Measurements from ENCODE around the gene TMEM45B.
"Not testable (repeated sequence)": the region's sequence is repeated elsewhere in the genome, so short reads cannot be mapped to it uniquely, and the experiment has no call there.

TMEM45B gene

DNA sequence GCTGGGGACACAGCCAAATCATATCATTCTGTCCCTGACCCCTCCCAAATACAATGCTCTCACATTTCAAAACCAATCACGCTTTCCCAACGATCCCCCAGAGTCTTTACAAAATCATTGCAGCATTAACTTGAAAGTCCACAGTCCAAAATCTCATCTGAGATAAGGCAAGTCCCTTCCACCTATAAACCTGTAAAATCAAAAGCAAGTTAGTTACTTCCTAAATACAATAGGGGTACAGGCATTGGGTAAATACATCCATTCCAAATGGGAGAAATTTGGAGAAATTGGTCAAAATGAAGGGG lies 29.6 kb upstream of the TMEM45B start:
- not testable (repeated sequence) for H3K9me3 ChIP-seq (ENCODE audit: control insufficient read depth, low read length); H3K36me3 ChIP-seq (ENCODE audit: control insufficient read depth, insufficient read depth, low read length); H3K27me3 ChIP-seq (ENCODE audit: control insufficient read depth, insufficient read depth, low read length, poor library complexity, severe bottlenecking); H3K4me3 ChIP-seq (ENCODE audit: insufficient read depth, low read depth, low read length); H3K27ac ChIP-seq (ENCODE audit: insufficient read depth, low read depth, low read length, poor library complexity, severe bottlenecking); H3K4me1 ChIP-seq (ENCODE audit: control insufficient read depth, insufficient read depth, low read length)
- 79 to 99% methylated on average over 2 of the region's 2 CpGs for WGBS, 2 experiments

GRCh38 chr11:129787532-129788155 lies 28.0 kb upstream of the TMEM45B start:
- Histone ChIP-seq H3K36me3 (ENCODE audit: control insufficient read depth, insufficient read depth, low read length) (no peaks in the 10 kb centered on the region), H3K4me1 (ENCODE audit: control insufficient read depth, insufficient read depth, low read length) (no peaks in the 10 kb centered on the region), H3K27ac (ENCODE audit: insufficient read depth, low read depth, low read length, poor library complexity, severe bottlenecking) (no peak overlapping the region), H3K9me3 (ENCODE audit: control insufficient read depth, low read length) (no peaks in the 10 kb centered on the region), H3K27me3 (ENCODE audit: control insufficient read depth, insufficient read depth, low read length, poor library complexity, severe bottlenecking) (no peaks in the 10 kb centered on the region), H3K4me3 (ENCODE audit: insufficient read depth, low read depth, low read length) (no peak overlapping the region)
- 94 to 96% methylated on average over 2 of the region's 2 CpGs for WGBS, 2 experiments

- H3K27me3 ChIP-seq (ENCODE audit: control insufficient read depth, insufficient read depth, low read length, poor library complexity, severe bottlenecking): no peaks in the 10 kb centered on the region
- H3K36me3 ChIP-seq (ENCODE audit: control insufficient read depth, insufficient read depth, low read length): no peaks in the 10 kb centered on the region
- H3K4me3 ChIP-seq (ENCODE audit: insufficient read depth, low read depth, low read length): no peak overlapping the region
- H3K9me3 ChIP-seq (ENCODE audit: control insufficient read depth, low read length): no peaks in the 10 kb centered on the region
- H3K4me1 ChIP-seq (ENCODE audit: control insufficient read depth, insufficient read depth, low read length): no peaks in the 10 kb centered on the region
- H3K27ac ChIP-seq (ENCODE audit: insufficient read depth, low read depth, low read length, poor library complexity, severe bottlenecking): no peak overlapping the region
- 85% methylated on average over 2 of the region's 2 CpGs; no CpG with 5 or more reads in 1 of the 2 experiments for WGBS, 2 experiments
Observed at GRCh38 chr11:129788278-129788677, 27.4 kb upstream of the TMEM45B start.

GRCh38 chr11:129790106-129790505 lies 25.5 kb upstream of the TMEM45B start:
- no peaks in the 10 kb centered on the region for H3K27me3 ChIP-seq (ENCODE audit: control insufficient read depth, insufficient read depth, low read length, poor library complexity, severe bottlenecking)
- no peak overlapping the region for H3K4me3 ChIP-seq (ENCODE audit: insufficient read depth, low read depth, low read length)
- H3K4me1 ChIP-seq (ENCODE audit: control insufficient read depth, insufficient read depth, low read length): no peaks in the 10 kb centered on the region
- no peak overlapping the region for H3K27ac ChIP-seq (ENCODE audit: insufficient read depth, low read depth, low read length, poor library complexity, severe bottlenecking)
- H3K9me3 ChIP-seq (ENCODE audit: control insufficient read depth, low read length): no peaks in the 10 kb centered on the region
- WGBS, 2 experiments: 90% methylated on average over 1 of the region's 2 CpGs; no CpG with 5 or more reads in 1 of the 2 experiments
- no peaks in the 10 kb centered on the region for H3K36me3 ChIP-seq (ENCODE audit: control insufficient read depth, insufficient read depth, low read length)

GRCh38 chr11:129791515-129791914 lies 24.1 kb upstream of the TMEM45B start:
- Histone ChIP-seq H3K27ac (ENCODE audit: insufficient read depth, low read depth, low read length, poor library complexity, severe bottlenecking) (no peak overlapping the region), H3K4me3 (ENCODE audit: insufficient read depth, low read depth, low read length) (no peak overlapping the region), H3K27me3 (ENCODE audit: control insufficient read depth, insufficient read depth, low read length, poor library complexity, severe bottlenecking) (no peaks in the 10 kb centered on the region), H3K9me3 (ENCODE audit: control insufficient read depth, low read length) (no peaks in the 10 kb centered on the region), H3K36me3 (ENCODE audit: control insufficient read depth, insufficient read depth, low read length) (no peaks in the 10 kb centered on the region), H3K4me1 (ENCODE audit: control insufficient read depth, insufficient read depth, low read length) (no peaks in the 10 kb centered on the region)
- 73 to 100% methylated on average over 2 of the region's 2 CpGs for WGBS, 2 experiments

GRCh38 chr11:129792663-129793062 lies 23.0 kb upstream of the TMEM45B start:
- H3K27me3 ChIP-seq (ENCODE audit: control insufficient read depth, insufficient read depth, low read length, poor library complexity, severe bottlenecking): no peaks in the 10 kb centered on the region
- H3K36me3 ChIP-seq (ENCODE audit: control insufficient read depth, insufficient read depth, low read length): no peaks in the 10 kb centered on the region
- H3K4me1 ChIP-seq (ENCODE audit: control insufficient read depth, insufficient read depth, low read length): no peaks in the 10 kb centered on the region
- H3K27ac ChIP-seq (ENCODE audit: insufficient read depth, low read depth, low read length, poor library complexity, severe bottlenecking): no peak overlapping the region
- no peaks in the 10 kb centered on the region for H3K9me3 ChIP-seq (ENCODE audit: control insufficient read depth, low read length)
- 86 to 87% methylated on average over 4 of the region's 4 CpGs for WGBS, 2 experiments
- H3K4me3 ChIP-seq (ENCODE audit: insufficient read depth, low read depth, low read length): no peak overlapping the region

DNA sequence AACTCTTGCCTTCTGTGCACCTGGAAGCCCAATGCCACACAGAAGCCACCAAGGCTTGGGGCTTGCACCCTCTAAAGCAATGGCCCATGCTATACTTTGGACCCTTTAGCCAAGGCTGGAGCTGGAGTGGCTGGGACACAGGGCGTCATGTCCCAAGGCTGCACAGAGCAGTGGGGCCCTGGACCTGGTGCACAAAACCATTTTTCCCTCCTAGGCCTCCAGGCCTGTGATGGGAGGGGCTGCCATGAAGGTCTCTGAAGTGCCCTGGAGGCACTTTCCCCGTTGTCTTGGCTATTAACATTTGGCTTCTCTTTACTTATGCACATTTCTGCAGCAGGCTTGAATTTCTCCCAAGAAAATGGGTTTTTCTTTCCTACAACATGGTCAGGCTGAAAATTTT lies 20.6 kb upstream of the TMEM45B start:
- Histone ChIP-seq H3K36me3 (ENCODE audit: control insufficient read depth, insufficient read depth, low read length) (no peaks in the 10 kb centered on the region), H3K27me3 (ENCODE audit: control insufficient read depth, insufficient read depth, low read length, poor library complexity, severe bottlenecking) (no peaks in the 10 kb centered on the region), H3K9me3 (ENCODE audit: control insufficient read depth, low read length) (no peaks in the 10 kb centered on the region), H3K4me3 (ENCODE audit: insufficient read depth, low read depth, low read length) (no peak overlapping the region), H3K27ac (ENCODE audit: insufficient read depth, low read depth, low read length, poor library complexity, severe bottlenecking) (no peak overlapping the region), H3K4me1 (ENCODE audit: control insufficient read depth, insufficient read depth, low read length) (no peaks in the 10 kb centered on the region)
- WGBS, 2 experiments: 79 to 85% methylated on average over 2 of the region's 2 CpGs

DNA sequence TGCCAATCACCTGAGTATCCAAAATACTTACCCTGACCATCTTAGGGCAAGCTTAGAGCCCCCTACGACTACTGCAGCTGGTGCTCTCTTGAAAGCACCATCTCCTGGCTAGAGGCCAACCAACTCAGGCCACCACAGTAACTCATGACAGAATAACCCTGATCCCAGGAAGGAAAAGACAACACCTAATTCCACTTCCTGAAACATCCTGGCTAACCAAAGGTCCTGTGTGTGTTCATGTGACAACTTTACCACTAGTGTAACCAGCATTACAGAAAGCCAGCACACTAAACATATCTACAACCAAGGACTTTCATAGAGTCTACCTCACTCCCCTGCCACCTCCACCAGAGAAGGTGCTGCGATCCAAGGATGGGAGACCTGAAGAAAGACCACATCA lies 17.4 kb upstream of the TMEM45B start:
- no peak overlapping the region for H3K4me3 ChIP-seq (ENCODE audit: insufficient read depth, low read depth, low read length)
- 91% methylated on average over 2 of the region's 2 CpGs for WGBS, 2 experiments
- H3K27ac ChIP-seq (ENCODE audit: insufficient read depth, low read depth, low read length, poor library complexity, severe bottlenecking): no peak overlapping the region
- H3K9me3 ChIP-seq (ENCODE audit: control insufficient read depth, low read length): no peaks in the 10 kb centered on the region
- no peaks in the 10 kb centered on the region for H3K27me3 ChIP-seq (ENCODE audit: control insufficient read depth, insufficient read depth, low read length, poor library complexity, severe bottlenecking)
- no peaks in the 10 kb centered on the region for H3K36me3 ChIP-seq (ENCODE audit: control insufficient read depth, insufficient read depth, low read length)
- H3K4me1 ChIP-seq (ENCODE audit: control insufficient read depth, insufficient read depth, low read length): no peaks in the 10 kb centered on the region

DNA sequence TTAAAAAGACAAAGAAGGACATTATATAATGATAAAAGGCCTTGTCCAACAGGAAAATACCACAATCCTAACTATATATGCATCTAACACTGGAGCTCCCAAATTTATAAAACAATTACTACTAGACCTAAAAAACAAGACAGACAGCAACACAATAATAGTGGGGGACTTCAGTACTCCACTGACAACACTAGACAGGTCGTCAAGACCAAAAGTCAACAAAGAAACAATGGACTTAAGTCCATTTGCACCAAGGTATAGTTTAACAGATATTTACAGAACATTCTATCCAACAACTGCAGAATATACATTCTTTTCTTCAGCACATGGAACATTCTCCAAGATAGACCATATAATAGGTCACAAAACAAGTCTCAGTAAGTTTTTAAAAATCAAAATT lies 15.5 kb upstream of the TMEM45B start:
- WGBS, 2 experiments: 83 to 84% methylated on average over 1 of the region's 1 CpG
- not testable (repeated sequence) for H3K4me3 ChIP-seq (ENCODE audit: insufficient read depth, low read depth, low read length); H3K4me1 ChIP-seq (ENCODE audit: control insufficient read depth, insufficient read depth, low read length)

DNA sequence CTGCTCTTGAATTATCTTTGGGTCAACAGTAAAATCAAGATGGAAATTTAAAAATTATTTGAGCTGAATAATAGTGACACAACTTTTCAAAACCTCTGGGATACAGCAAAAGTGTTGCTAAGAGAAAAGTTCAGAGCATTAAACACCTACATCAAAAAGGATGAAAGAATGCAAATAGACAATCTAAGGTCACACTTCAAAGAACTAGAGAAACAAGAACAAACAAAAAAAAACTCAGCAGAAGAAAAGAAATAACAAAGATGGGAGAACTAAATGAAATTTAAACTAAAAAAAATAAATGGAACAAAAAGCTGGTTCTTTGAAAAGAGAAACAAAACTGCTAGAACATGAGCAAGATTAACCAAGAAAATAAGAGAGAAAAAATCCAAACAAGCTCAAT lies 15.0 kb upstream of the TMEM45B start:
- Histone ChIP-seq H3K36me3 (ENCODE audit: control insufficient read depth, insufficient read depth, low read length) (no peaks in the 10 kb centered on the region), H3K4me1 (ENCODE audit: control insufficient read depth, insufficient read depth, low read length) (no peaks in the 10 kb centered on the region), H3K9me3 (ENCODE audit: control insufficient read depth, low read length) (no peaks in the 10 kb centered on the region), H3K27ac (ENCODE audit: insufficient read depth, low read depth, low read length, poor library complexity, severe bottlenecking) (no peak overlapping the region), H3K27me3 (ENCODE audit: control insufficient read depth, insufficient read depth, low read length, poor library complexity, severe bottlenecking) (no peaks in the 10 kb centered on the region), H3K4me3 (ENCODE audit: insufficient read depth, low read depth, low read length) (no peak overlapping the region)

More for the DNA sequence above, 15.5 kb upstream of the TMEM45B start:
- H3K9me3 ChIP-seq (ENCODE audit: control insufficient read depth, low read length); H3K27ac ChIP-seq (ENCODE audit: insufficient read depth, low read depth, low read length, poor library complexity, severe bottlenecking); H3K36me3 ChIP-seq (ENCODE audit: control insufficient read depth, insufficient read depth, low read length); H3K27me3 ChIP-seq (ENCODE audit: control insufficient read depth, insufficient read depth, low read length, poor library complexity, severe bottlenecking): not testable (repeated sequence)

- 74 to 89% methylated on average over 4 of the region's 4 CpGs for WGBS, 2 experiments
- Histone ChIP-seq H3K9me3 (ENCODE audit: control insufficient read depth, low read length) (no peaks in the 10 kb centered on the region), H3K27ac (ENCODE audit: insufficient read depth, low read depth, low read length, poor library complexity, severe bottlenecking) (no peak overlapping the region), H3K27me3 (ENCODE audit: control insufficient read depth, insufficient read depth, low read length, poor library complexity, severe bottlenecking) (no peaks in the 10 kb centered on the region), H3K4me1 (ENCODE audit: control insufficient read depth, insufficient read depth, low read length) (no peaks in the 10 kb centered on the region), H3K36me3 (ENCODE audit: control insufficient read depth, insufficient read depth, low read length) (no peaks in the 10 kb centered on the region), H3K4me3 (ENCODE audit: insufficient read depth, low read depth, low read length) (no peak overlapping the region)
Observed at GRCh38 chr11:129803533-129803932, 12.1 kb upstream of the TMEM45B start.
